HG02610 (cell line): Measurements from ENCODE around the gene SLC25A25.

Source experiments
- ATAC-seq: cut with Tn5 transposase; IDR thresholded peaks from one replicate; pipeline ENCODE4 v1.9.1; 2021; ENCODE audit warnings: mild to moderate bottlenecking, moderate library complexity; ENCODE audit not compliant: unreplicated experiment

Gene SLC25A25

GRCh38 chr9:128096616-128097536 is 28.8 kb downstream of the SLC25A25 start:
- ATAC-seq = no peak

- no peak for ATAC-seq
These were observed 29.7 kb downstream of the SLC25A25 start for GRCh38 chr9:128097543-128098296.

GRCh38 chr9:128098297-128099230 is 30.5 kb downstream of the SLC25A25 start:
- no peak for ATAC-seq

GRCh38 chr9:128099231-128099931 is 31.3 kb downstream of the SLC25A25 start:
- ATAC-seq = no peak

GRCh38 chr9:128099932-128100491 is 32.0 kb downstream of the SLC25A25 start:
- ATAC-seq = no peak

GRCh38 chr9:128100581-128100980 is 32.5 kb downstream of the SLC25A25 start:
- no peak for ATAC-seq

- no peak for ATAC-seq
These were observed 33.2 kb downstream of the SLC25A25 start for GRCh38 chr9:128101231-128101661.

GRCh38 chr9:128101690-128102089 is 33.7 kb downstream of the SLC25A25 start:
- no peak for ATAC-seq

- ATAC-seq = no peak
These were observed 34.2 kb downstream of the SLC25A25 start for GRCh38 chr9:128102196-128102595.

- no peak for ATAC-seq
These were observed 35.0 kb downstream of the SLC25A25 start for GRCh38 chr9:128102861-128103588.

- no peak for ATAC-seq
These were observed 35.5 kb downstream of the SLC25A25 start for GRCh38 chr9:128103589-128103962.

GRCh38 chr9:128104171-128104618 is 36.2 kb downstream of the SLC25A25 start:
- no peak for ATAC-seq

GRCh38 chr9:128105538-128106175 is 37.6 kb downstream of the SLC25A25 start:
- no peak for ATAC-seq

GRCh38 chr9:128106181-128106939 is 38.3 kb downstream of the SLC25A25 start:
- no peak for ATAC-seq

- ATAC-seq = no peak
These were observed 39.0 kb downstream of the SLC25A25 start for GRCh38 chr9:128106940-128107467.

- ATAC-seq = no peak
These were observed 39.6 kb downstream of the SLC25A25 start for GRCh38 chr9:128107468-128108268.
